22Rv1 (cell line): ENCODE results near the gene GCSAM.
A peak's percentile ranks its signal among the peaks of the same experiment; 100 is the strongest.

Experiments
- H3K27ac ChIP-seq: fragments of 450-650 bp; 2 replicates; pipeline ENCODE4 v1.5.1; 2017
- ZFX ChIP-seq: fragments of 450-650 bp; IDR thresholded peaks from 2 replicates; pipeline ENCODE4 v1.6.1; 2017; ENCODE audit warnings: antibody characterized with exemption, borderline replicate concordance
- TF ChIP-seq, protein P1 (sequence below): fragments of 450-650 bp; IDR thresholded peaks from 2 replicates; pipeline ENCODE4 v1.5.1; 2017; ENCODE audit warnings: mild to moderate bottlenecking

The GCSAM gene

DNA sequence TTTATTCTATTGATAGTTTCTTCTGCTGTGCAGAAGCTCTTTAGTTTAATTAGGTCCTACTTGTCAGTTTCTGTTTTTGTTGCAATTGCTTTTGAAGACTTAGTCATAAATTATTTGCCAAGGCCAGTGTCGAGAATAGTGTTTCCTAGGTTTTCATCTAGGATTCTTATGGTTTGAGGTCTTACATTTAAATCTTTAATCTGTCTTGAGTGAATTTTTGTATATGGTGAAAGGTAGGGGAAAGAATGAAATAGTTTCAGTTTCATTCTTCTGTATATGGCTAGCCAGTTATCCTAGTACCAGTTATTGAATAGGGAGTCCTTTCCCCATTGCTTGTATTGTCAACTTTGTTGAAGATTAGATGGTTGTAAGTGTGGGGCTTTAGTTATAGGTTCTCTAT lies 10.6 kb upstream of the GCSAM start:
- H3K27ac ChIP-seq, result no peak overlapping the region
- TF ChIP-seq, protein P1, sequence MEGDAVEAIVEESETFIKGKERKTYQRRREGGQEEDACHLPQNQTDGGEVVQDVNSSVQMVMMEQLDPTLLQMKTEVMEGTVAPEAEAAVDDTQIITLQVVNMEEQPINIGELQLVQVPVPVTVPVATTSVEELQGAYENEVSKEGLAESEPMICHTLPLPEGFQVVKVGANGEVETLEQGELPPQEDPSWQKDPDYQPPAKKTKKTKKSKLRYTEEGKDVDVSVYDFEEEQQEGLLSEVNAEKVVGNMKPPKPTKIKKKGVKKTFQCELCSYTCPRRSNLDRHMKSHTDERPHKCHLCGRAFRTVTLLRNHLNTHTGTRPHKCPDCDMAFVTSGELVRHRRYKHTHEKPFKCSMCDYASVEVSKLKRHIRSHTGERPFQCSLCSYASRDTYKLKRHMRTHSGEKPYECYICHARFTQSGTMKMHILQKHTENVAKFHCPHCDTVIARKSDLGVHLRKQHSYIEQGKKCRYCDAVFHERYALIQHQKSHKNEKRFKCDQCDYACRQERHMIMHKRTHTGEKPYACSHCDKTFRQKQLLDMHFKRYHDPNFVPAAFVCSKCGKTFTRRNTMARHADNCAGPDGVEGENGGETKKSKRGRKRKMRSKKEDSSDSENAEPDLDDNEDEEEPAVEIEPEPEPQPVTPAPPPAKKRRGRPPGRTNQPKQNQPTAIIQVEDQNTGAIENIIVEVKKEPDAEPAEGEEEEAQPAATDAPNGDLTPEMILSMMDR, result no peak
- TF ChIP-seq ZFX, result no peak

DNA sequence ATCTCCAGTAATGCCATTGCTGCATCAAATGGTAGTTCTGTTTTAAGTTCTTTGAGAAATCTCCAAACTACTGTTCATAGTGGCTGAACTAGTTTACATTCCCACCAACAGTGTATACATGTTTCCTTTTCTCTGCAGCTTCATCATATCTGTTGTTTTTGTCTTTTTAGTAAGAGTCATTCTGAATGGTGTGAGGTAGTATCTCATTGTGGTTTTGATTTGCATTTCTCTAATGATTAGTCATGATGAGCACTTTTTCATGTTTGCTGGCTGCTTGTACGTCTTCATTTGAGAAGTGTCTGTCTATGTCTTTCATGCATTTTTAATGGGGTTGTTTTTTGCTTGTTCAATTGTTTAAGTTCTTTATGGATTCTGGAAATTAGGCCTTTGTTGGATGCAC lies 10.2 kb upstream of the GCSAM start:
- no peak for TF ChIP-seq ZFX
- TF ChIP-seq, protein P1, result no peak

DNA sequence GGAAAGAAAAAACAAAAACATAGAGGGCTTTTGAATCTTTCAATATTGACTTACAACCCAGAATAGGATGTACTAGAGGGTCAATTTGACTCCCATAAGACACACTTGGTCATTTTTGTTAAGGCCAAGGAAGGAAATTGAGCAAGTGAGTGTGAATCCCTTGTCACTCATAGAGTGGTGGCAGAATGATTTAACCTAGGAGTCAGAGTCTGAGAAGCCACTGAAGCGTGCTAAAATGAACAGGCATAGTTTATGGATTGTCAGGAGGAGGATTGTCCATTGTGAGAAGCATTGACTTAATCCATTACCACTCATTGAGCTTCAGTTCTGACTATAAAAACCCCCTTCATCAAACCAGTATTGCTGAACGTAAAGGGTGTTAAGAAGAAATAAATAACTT lies 8.2 kb upstream of the GCSAM start:
- no peak overlapping the region for H3K27ac ChIP-seq
- TF ChIP-seq, protein P1, result no peak
- no peak for TF ChIP-seq ZFX

More for the DNA sequence above, 10.2 kb upstream of the GCSAM start:
- H3K27ac ChIP-seq, result no peak overlapping the region

DNA sequence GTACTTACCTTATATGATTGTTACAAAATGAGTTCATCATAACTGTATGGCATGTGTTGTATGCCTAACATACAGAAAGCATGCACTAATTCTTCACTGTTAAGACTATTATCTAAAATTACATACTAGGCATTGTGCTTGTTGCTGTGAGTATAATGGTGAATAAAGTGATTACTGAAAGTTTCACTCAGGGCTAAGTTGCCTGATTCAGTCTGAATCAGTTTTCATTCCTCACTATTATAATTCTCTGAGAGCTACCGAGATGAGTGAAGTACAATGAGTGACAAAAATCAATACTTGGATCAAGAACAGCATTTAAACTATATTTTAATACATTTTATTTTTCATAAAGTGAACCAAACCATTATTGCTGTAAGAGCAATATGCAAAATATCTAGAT lies 7.5 kb upstream of the GCSAM start:
- no peak overlapping the region for H3K27ac ChIP-seq
- no peak for TF ChIP-seq ZFX
- TF ChIP-seq, protein P1, result no peak

DNA sequence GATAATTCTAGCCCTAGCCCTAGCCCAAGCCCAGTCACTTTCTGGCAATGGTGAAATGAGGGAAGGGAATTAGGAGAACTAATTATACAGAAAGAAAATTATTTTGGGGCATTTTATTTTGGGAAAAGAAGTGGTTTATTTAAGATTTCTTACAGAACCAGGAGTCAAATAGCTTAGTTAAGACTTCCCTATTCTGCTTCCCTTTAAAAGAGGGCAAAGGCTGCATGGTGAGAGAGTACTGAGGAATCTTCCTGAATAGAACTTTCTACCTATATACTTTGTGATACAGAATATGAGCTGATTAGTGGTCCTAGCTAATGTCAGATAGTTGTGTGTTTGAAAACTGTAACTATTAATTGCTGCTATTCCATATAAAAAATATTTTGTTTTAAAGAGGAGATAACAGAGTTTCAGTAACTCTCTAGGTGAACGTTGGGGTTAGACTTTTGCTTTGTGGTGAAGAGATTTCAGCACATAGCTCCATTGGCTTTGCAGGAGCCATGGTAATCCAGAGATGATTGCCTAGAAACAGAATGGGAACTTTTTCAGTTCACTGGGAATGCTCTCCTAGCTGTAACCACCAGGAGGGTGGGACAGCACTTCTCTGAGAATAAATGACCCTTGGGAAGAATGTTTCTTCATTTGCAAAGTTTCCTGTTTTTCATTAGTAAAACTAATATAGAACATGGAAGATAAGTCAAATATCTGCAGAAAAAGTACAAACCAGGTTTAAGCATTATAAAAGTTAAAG lies 5.3 kb upstream of the GCSAM start:
- TF ChIP-seq ZFX, result no peak
- TF ChIP-seq, protein P1, result no peak
- H3K27ac ChIP-seq, result no peak overlapping the region

DNA sequence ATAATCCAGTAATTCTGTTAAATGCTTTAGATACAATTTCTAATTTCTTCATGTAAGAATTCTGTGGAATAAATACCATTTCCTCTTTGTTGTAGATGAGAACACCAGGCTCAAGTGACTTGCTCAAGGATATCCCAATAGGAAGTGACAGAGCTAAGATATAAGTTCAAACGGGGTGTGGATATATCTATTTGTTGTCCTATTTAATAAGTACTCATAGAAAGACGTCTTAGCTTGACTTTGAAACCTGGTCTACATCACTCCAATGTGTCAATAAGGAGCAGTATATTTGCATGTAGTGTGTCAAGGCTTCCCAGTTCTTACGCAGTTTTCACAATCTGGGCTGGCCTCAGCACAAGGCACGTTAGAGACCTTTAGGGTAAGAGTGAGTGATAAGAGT lies 4.7 kb upstream of the GCSAM start:
- H3K27ac ChIP-seq, result no peak overlapping the region
- TF ChIP-seq ZFX, result no peak
- TF ChIP-seq, protein P1, result no peak

DNA sequence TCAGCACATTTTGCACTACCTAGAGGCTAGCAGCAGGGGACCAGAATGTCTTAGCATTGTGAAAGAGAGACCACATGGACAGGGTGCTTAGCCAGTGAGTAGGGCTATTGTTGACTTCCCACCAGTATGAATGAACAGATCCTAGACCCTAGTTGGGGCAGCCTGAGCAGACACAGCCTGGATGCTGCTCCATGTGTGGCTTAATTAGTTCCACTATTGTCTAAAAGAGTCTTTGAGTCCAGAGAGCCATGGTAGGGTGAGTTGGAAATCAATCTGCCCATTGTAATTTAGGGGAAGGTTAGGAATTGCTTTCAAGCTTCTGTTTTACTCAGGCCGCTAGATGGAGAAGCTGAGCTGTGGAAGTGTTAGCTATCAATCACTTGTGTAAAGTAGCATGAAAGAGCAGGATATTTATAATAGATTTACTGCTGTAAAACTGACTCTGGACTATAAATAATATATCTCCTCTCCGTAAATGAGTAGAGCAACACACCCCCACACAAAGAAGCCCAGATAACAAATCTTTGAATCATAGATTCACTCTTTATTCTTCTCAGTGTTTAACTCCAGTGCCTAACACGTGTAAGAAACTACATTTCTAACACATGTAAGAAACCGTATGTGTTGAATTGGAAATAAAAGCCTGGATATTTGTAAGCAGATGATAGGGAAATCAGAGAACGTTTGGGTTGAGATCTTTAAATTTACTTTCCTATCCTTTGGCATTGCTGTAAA lies 4.1 kb upstream of the GCSAM start:
- no peak overlapping the region for H3K27ac ChIP-seq
- TF ChIP-seq, protein P1, result peak; percentile 87
- TF ChIP-seq ZFX, result no peak
